Ishikawa (cell line): ENCODE data around the gene FOXO6.

Experiments used
- CEBPB ChIP-seq: IDR thresholded peaks from 2 replicates; pipeline ENCODE4 v1.6.1; 2012
- CREB1 ChIP-seq: IDR thresholded peaks from 2 replicates; pipeline ENCODE4 v1.6.1; 2012; ENCODE audit warnings: low read depth
- EGR1 ChIP-seq: IDR thresholded peaks from 2 replicates; pipeline ENCODE4 v1.6.1; 2012
- EP300 ChIP-seq: IDR thresholded peaks from 2 replicates; pipeline ENCODE4 v1.6.1; 2012; ENCODE audit warnings: borderline replicate concordance
- FOXM1 ChIP-seq: IDR thresholded peaks from 2 replicates; pipeline ENCODE4 v1.6.1; 2012; ENCODE audit warnings: low read depth, borderline replicate concordance
- MAX ChIP-seq: IDR thresholded peaks from 2 replicates; pipeline ENCODE4 v1.6.1; 2012
- NFIC ChIP-seq: IDR thresholded peaks from 2 replicates; pipeline ENCODE4 v1.6.1; 2012
- RAD21 ChIP-seq: IDR thresholded peaks from 2 replicates; pipeline ENCODE4 v1.6.1; 2012; ENCODE audit warnings: low read depth
- REST ChIP-seq: IDR thresholded peaks from 2 replicates; pipeline ENCODE4 v1.6.1; 2012; ENCODE audit warnings: low read depth, mild to moderate bottlenecking
- TAF1 ChIP-seq: IDR thresholded peaks from 2 replicates; pipeline ENCODE4 v1.6.1; 2012; ENCODE audit warnings: low read depth, mild to moderate bottlenecking
- TEAD4 ChIP-seq: IDR thresholded peaks from 2 replicates; pipeline ENCODE4 v1.6.1; 2012
- USF1 ChIP-seq: IDR thresholded peaks from 2 replicates; pipeline ENCODE4 v1.6.1; 2012
- YY1 ChIP-seq: IDR thresholded peaks from 2 replicates; pipeline ENCODE4 v1.6.1; 2012; ENCODE audit warnings: low read depth

GRCh38 chr1:41368366-41368765 lies 7.1 kb downstream of the FOXO6 start:
- no peak for TF ChIP-seq YY1
- no peak for TF ChIP-seq TAF1
- no peak for TF ChIP-seq EGR1
- no peak for TF ChIP-seq EP300
- TF ChIP-seq RAD21: no peak
- no peak for TF ChIP-seq REST
- no peak for TF ChIP-seq NFIC
- TF ChIP-seq MAX: no peak
- TF ChIP-seq CEBPB: no peak
- TF ChIP-seq FOXM1: no peak
- TF ChIP-seq USF1: no peak
- no peak for TF ChIP-seq CREB1
- no peak for TF ChIP-seq TEAD4
